Lung microvascular endothelial cell (primary cell): Measurements from ENCODE around the gene FRMD5. TPM values are rescaled to one million over a fixed set of nuclear protein-coding genes. Genes with fewer than 3 reads are reported as not detected.
"Not testable (repeated sequence)": the region's sequence is repeated elsewhere in the genome, so short reads cannot be mapped to it uniquely, and the experiment has no call there.

Experiments
- DNase-seq, 2 donors: peaks; one replicate each; pipeline versions ENCODE4 v3.0.0 to v3.0.0-alpha.2; 2010; ENCODE audit warnings: low read depth in 2 of 2
- total RNA-seq: library from RNA; depleted of rRNA; stranded (reverse); fragments of >200 nt; gene quantifications from 2 replicates; pipeline ENCODE4 v1.2.1, GENCODE V29; 2014

Gene FRMD5
- total RNA-seq, result 0.99 and 1.5 TPM in 2 replicates

DNA sequence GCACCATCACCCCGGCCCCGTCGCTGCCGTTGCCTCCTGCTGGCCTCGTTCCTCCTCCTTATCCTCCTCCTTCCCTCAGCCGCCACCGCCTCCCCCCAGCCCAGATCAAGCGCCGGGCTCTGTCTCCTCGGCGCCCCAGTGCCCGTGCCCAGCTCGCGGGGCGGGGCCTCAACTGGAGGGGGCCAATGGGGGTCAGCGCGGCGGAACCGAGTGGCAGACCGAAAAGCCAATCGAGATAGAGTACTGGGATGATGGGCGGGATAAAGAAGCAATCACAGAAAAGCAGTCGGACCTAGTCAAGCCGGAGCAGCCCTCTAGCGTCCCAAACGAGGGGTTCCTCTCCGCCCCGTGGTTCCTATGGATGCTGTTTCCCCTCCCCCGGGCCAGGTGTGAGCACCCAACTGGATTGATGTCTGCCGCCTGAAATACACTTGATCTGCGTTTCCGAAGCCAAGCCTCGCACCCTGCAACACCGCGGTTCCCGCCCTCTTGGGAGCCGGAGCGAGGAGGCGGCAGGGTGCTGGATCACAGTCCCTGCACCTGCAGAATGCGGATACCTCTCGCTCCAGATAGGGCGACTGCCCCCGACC lies at the start of gene FRMD5:
Gene FRMD5 (minus strand): TSS at position 121 of the 590 bp plus-strand sequence.
- peak; percentile 95 for DNase-seq

GRCh38 chr15:44243829-44244228 lies 48.8 kb upstream of the FRMD5 start:
- DNase-seq, result no peak

DNA sequence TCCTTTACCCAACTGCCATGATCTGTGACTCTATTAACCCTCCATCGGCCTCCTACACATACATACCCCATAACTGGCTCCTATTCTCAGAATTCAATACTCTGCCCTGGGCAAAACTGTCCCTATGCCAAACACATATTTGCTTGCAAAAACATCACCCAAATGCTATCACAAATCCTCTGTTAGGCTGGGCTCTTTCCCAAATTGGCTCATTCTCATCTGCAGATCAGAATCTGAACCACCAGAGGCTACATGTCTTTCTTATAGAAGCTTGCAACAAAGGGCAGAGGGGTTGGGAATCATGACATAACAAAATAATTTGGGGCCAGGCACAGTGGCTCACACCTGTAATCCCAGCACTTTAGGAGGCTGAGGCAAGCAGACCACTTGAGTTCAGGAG lies 48.1 kb upstream of the FRMD5 start:
- no peak for DNase-seq

- DNase-seq, result no peak
These were observed 36.8 kb upstream of the FRMD5 start for GRCh38 chr15:44231842-44232241.

DNA sequence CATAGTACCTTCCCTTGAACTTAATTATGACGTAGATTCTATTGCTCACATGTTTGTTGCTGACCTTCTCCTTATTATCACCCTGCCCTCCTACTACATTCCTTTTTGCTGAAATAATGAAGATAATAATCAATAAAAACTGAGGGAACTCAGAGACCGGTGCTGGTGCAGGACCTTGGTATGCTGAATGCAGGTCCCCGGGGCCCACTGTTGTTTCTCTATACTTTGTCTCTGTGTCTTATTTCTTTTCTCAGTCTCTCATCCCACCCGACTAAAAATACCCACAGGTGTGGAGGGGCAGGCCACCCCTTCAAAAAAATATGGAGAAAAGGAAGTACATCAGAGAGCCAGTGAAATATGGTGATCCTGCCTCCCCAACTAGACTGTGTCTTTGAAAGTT lies 34.2 kb upstream of the FRMD5 start:
- DNase-seq, result not testable (repeated sequence)

GRCh38 chr15:44227584-44227983 lies 32.5 kb upstream of the FRMD5 start:
- no peak for DNase-seq

GRCh38 chr15:44227001-44227400 lies 31.9 kb upstream of the FRMD5 start:
- DNase-seq, result not testable (repeated sequence)

DNA sequence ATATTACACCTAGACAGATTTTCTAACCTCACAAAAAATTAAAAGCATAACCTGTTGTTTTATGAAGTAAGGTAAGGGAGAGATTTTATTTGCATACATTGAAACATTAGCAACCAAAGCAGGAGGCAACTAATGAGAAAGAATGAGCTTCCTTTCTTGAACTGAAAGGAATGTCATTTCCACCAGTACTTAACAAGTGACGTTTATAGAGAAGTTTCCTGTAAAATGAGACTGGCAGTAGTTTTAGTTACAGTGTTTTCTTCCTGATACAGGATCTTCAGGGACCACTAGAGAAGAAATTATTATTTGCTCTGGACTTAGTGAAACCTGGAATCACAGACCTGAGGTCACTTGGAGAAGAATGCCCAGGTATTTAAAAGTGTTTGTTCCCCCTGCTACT lies 27.4 kb upstream of the FRMD5 start:
- DNase-seq, result peak in 1 of 2 donors; percentile 56

- no peak for DNase-seq
These were observed 24.0 kb upstream of the FRMD5 start for GRCh38 chr15:44219073-44219472.

DNA sequence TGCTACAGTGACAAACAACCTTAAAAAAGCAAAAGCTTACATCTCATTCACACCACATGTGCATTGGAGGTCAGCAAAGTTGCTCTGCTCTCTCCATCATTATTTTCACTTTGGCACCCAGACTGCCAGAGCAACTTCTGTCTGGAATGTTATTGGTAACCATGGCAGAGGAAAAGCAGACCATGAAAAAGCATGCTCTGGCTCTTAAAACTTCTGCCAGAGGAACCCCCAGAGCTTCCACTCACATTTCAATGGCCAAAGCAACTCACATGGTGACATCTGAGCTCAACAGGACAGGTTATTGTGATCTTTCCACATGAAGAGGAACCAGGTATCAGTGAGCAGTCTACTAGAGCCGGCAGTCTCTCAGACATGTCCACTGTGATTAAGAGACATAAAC lies 21.9 kb upstream of the FRMD5 start:
- DNase-seq, result peak in 1 of 2 donors; percentile 3

- DNase-seq, result peak; percentile 47 to 75
These were observed 20.5 kb upstream of the FRMD5 start for GRCh38 chr15:44215594-44215993.

DNA sequence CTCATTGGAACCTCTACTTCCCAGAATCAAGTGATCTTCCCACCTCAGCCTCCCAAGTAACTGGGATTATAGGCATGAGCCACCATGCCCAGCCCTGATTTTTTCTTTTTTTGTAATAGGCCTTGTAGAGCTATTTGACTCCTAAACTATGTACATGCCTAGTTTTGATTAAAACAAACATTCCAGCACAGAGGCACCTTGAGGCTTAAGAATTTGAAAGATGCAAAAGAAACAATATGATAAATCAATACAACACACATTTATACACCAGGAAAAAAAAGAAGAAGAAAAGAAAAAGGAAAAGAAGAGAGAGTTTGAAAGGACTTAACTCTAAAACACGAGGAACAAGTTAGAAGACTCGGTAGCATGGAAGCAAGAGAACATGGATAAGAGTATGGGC lies 13.9 kb upstream of the FRMD5 start:
- DNase-seq, result no peak

- DNase-seq, result peak; percentile 62 to 90
These were observed 12.6 kb upstream of the FRMD5 start for GRCh38 chr15:44207643-44208042.

DNA sequence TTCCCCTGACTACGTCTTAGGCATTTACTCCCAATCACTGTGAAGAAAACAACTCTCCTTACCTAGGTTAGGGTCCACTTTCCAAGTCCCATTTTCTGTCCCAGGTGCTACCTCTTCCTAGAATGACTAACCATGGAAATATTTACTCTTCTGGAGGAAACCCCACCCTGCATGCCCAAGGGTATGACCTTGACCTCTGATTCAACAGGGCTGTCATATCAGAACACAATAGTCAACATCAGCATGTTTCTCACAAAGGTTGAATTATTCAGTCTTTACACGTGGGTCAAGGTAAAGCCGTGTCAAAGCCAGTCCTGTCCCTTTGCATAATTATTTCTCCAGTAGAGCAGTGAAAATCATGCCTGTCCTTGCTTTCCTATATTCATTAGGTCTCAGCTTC lies 4.3 kb upstream of the FRMD5 start:
- DNase-seq, result no peak

- DNase-seq, result peak; percentile 35 to 67
These were observed 534 bp downstream of the FRMD5 start for GRCh38 chr15:44194323-44195150.

- DNase-seq, result peak; percentile 14 to 34
These were observed 1.3 kb downstream of the FRMD5 start for GRCh38 chr15:44193651-44194322.

DNA sequence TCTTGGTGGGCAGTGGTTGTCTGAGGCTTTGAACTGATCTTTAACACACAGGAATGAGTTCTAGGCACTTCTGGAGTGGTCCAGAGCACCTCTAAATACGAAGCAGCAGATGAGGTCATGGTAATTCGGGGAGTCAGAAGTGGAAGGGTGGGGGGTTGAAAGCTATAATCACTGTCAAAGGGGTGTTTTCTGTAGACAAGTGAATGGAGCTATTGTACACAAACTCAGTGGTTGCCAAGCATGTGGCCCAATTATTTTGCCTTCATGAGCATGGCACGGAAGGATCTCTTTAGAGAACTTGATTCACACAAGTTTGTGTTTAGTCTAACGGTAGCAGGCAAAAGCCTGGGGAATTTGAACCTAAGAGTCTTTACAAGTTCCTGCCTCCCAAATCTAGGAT lies 6.3 kb downstream of the FRMD5 start:
- no peak for DNase-seq

- no peak for DNase-seq
These were observed 8.4 kb downstream of the FRMD5 start for GRCh38 chr15:44186705-44187104.

GRCh38 chr15:44183363-44183762 lies 11.7 kb downstream of the FRMD5 start:
- no peak for DNase-seq

DNA sequence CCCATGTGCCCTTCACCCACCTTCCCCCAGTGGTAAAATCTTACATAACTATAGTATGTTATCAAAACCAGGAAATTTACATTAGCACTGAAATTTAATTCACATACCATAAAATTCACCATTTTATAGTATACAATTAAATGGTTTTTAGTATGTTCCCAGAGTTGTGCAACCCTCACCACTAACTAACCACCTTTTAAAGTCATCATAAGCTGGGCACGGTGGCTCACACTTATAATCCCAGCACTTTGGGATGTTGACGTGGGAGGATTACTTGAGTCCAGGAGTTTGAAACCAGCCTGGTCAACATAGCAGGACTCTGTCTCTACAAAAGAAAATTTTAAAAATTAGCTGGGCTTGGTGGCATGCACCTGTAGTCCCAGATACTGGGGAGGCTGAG lies 13.7 kb downstream of the FRMD5 start:
- DNase-seq, result no peak

DNA sequence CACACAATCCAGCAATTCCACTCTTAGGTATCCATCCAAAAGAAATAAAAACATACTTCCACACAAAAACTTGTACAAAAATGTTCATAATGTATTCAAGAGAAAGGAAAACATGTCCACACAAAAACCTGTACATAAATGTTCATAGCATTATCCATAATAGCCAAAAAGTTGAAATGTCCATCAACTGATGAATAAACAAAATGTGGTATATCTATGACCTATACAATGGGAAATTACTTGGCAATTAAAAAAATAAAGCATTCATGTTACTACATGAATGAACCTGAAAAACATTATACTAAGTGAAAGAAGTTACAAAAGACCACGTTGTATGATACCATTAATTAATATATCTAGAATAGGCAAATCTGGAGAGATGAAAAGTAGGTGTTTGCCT lies 17.9 kb downstream of the FRMD5 start:
- DNase-seq, result no peak

- no peak for DNase-seq
These were observed 21.3 kb downstream of the FRMD5 start for GRCh38 chr15:44173813-44174212.

DNA sequence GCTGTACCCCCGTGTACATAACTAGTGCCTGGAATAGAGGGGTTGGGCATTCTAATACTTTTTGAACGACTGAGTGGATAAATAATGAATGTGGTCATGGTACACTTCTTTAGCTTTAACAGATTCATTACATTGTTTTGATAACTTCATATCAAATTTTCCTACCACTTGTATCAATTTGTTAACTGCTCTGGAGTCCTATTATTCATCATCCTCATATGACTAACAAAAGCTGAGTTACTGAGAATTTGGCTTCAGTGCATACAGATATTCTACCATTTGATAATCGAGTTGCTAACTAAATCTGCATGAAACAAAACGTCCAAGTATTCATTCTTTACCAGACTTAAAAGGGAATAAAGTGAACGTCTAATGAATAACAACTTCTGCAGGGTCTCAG lies 31.7 kb downstream of the FRMD5 start:
- no peak for DNase-seq
